Cardiac fibroblast (primary cell): ENCODE results near the gene BCOR.

Experiments used
- DNase-seq, 2 donors: peaks; one replicate each; pipeline versions ENCODE4 v3.0.0 to v3.0.0-alpha.2; 2010; ENCODE audit warnings: low read depth in 2 of 2
- H3K4me3 ChIP-seq, 2 donors: replicated peaks in 1 of 2; 1 replicate in 1 of 2; 2 replicates in 1 of 2; pipeline ENCODE4 v1.5.1; 2011; ENCODE audit warnings: low read depth in 2 of 2, low read length in 2 of 2, mild to moderate bottlenecking in 2 of 2, moderate library complexity in 1 of 2
- CTCF ChIP-seq: IDR thresholded peaks from one replicate; pipeline ENCODE4 v1.5.1; 2011; ENCODE audit warnings: low read depth, mild to moderate bottlenecking, low read length, inconsistent platforms

The BCOR gene

GRCh38 chrX:40099055-40099958, 1.5 kb upstream of the BCOR start:
- peak overlapping the region; percentile 36 to 64 for H3K4me3 ChIP-seq
- peak in 1 of 2 donors; percentile 23 for DNase-seq
- no peak for TF ChIP-seq CTCF

- TF ChIP-seq CTCF, result no peak
- DNase-seq, result peak; percentile 51 to 63
- peak overlapping the region; percentile 41 to 64 for H3K4me3 ChIP-seq
Measured at GRCh38 chrX:40098264-40099054, 701 bp upstream of the BCOR start.

- H3K4me3 ChIP-seq, result peak overlapping the region; percentile 58 to 64
- DNase-seq, result peak in 1 of 2 donors; percentile 11
- TF ChIP-seq CTCF, result no peak
Measured at GRCh38 chrX:40097141-40097503, 636 bp downstream of the BCOR start.

- TF ChIP-seq CTCF, result no peak
- DNase-seq, result peak; percentile 47 to 57
- peak overlapping the region; percentile 58 to 64 for H3K4me3 ChIP-seq
Measured at GRCh38 chrX:40096395-40097091, 1.2 kb downstream of the BCOR start.

GRCh38 chrX:40095583-40096394, 2.0 kb downstream of the BCOR start:
- no peak for TF ChIP-seq CTCF
- DNase-seq, result peak; percentile 42 to 46
- H3K4me3 ChIP-seq, result peak overlapping the region; percentile 58 to 64
